ENCODE data around the gene BLOC1S1.

- no peak for TF ChIP-seq CTCF (conservative IDR thresholded peaks at IDR 0.05; ENCODE audit: low read depth, low read length)
- no peak for TF ChIP-seq POLR2A (IDR thresholded peaks at IDR 0.05; ENCODE audit: low read depth, low read length)
- TF ChIP-seq MXI1 (IDR thresholded peaks at IDR 0.05; ENCODE audit: borderline replicate concordance, low read depth, low read length), result no peak
- TF ChIP-seq CHD1 (IDR thresholded peaks at IDR 0.05; ENCODE audit: low read depth, low read length), result no peak
- no peak for TF ChIP-seq SMC3 (IDR thresholded peaks at IDR 0.05; ENCODE audit: low read depth, low read length)
- no peak for TF ChIP-seq FOS (IDR thresholded peaks at IDR 0.05; ENCODE audit: low read depth, low read length)
- TF ChIP-seq USF2 (IDR thresholded peaks at IDR 0.05; ENCODE audit: low read depth, low read length), result no peak
Measured at GRCh38 chr12:55688716-55689655, 26.9 kb upstream of the BLOC1S1 start.

Measured in IMR-90 (cell line).